ENCODE data around the gene VWA7.

GRCh38 chr6:31723245-31723979, 53.7 kb downstream of the VWA7 start, which contains the start of gene MPIG6B:
- TF ChIP-seq CTCF (IDR thresholded peaks at IDR 0.05 in 8 of 11, conservative IDR thresholded peaks at IDR 0.05 in 3 of 11), result no peak
- peak in 1 of 3 donors; percentile 55 for TF ChIP-seq POLR2AphosphoS5 (IDR thresholded peaks at IDR 0.05)
- no peak for TF ChIP-seq POLR2A (IDR thresholded peaks at IDR 0.05)

Data from spleen (tissue), 7 donors.